GM13976 (cell line): ENCODE results near the gene URGCP.

Experiments
- DNase-seq: peaks from one replicate; pipeline ENCODE4 v3.0.0; 2012; ENCODE audit warnings: low spot score
- in situ Hi-C: fragments of 300-500 bp; cut with MboI; formaldehyde crosslinking; loops from one replicate; pipeline ENCODE4 v1.12.0; 2022; ENCODE audit warnings: low sequenced_read_pairs, mixed read lengths, inconsistent platforms; ENCODE audit not compliant: unreplicated experiment
- TF ChIP-seq, protein P1 (sequence below): IDR thresholded peaks from 2 replicates; pipeline ENCODE4 v1.5.1; 2012; ENCODE audit warnings: borderline replicate concordance, mild to moderate bottlenecking; ENCODE audit not compliant: insufficient read depth; ENCODE audit errors: extremely low read depth, missing control alignments, control extremely low read depth

Gene URGCP

DNA sequence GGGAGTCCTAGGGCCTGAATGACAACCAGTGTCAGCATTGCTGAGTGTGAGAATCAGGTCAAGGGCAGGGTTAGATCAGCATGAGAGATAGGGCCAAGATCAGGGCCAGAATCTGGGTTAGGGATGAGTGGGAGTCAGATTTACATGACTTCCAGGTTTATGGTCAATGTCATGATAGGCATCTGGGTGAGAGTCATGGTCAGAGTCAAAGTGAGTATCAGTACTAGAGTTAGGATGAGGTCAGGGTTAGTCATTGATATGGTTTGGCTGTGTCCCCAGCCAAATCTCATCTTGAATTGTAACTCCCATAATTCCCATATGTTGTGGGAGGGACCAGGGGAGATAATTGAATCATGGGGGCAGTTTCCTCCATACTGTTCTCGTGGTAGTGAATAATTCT lies 49.4 kb downstream of the URGCP start:
- in situ Hi-C loops = no loop called here
- no peak for DNase-seq
- TF ChIP-seq, protein P1, sequence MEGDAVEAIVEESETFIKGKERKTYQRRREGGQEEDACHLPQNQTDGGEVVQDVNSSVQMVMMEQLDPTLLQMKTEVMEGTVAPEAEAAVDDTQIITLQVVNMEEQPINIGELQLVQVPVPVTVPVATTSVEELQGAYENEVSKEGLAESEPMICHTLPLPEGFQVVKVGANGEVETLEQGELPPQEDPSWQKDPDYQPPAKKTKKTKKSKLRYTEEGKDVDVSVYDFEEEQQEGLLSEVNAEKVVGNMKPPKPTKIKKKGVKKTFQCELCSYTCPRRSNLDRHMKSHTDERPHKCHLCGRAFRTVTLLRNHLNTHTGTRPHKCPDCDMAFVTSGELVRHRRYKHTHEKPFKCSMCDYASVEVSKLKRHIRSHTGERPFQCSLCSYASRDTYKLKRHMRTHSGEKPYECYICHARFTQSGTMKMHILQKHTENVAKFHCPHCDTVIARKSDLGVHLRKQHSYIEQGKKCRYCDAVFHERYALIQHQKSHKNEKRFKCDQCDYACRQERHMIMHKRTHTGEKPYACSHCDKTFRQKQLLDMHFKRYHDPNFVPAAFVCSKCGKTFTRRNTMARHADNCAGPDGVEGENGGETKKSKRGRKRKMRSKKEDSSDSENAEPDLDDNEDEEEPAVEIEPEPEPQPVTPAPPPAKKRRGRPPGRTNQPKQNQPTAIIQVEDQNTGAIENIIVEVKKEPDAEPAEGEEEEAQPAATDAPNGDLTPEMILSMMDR = no peak

- TF ChIP-seq, protein P1 = no peak
- in situ Hi-C loops = no loop called here
Observed at GRCh38 chr7:43856316-43856715, 50.1 kb downstream of the URGCP start.

GRCh38 chr7:43855176-43855575 lies 51.2 kb downstream of the URGCP start:
- no peak for DNase-seq
- in situ Hi-C loops = no loop called here
- TF ChIP-seq, protein P1 = no peak

More at GRCh38 chr7:43856316-43856715, 50.1 kb downstream of the URGCP start:
- DNase-seq = no peak

GRCh38 chr7:43851805-43852204 lies 54.6 kb downstream of the URGCP start:
- DNase-seq = no peak
- in situ Hi-C loops = no loop called here
- TF ChIP-seq, protein P1 = no peak

- in situ Hi-C loops = no loop called here
- TF ChIP-seq, protein P1 = no peak
- no peak for DNase-seq
Observed at GRCh38 chr7:43850348-43851116, 55.9 kb downstream of the URGCP start.

DNA sequence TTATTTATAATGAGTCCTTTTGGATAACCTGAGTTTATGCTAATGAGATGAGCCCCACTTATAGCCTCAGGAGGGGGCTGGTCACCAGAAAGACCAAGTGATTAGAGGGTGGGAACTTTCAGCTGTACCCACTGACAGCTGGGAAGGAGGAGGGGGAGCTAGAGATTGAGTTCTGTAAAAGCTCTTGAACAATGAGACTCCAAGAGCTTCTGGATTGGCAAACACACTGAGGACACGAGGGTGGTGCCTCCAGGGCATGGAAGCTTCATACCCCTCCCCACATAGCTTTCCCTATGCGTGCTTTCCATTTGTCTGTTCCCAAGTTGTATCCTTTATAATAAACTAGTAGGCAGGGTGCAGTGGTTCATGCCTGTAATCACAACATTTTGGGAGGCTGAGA lies 57.3 kb downstream of the URGCP start:
- in situ Hi-C loops = loop anchor here (25.0 kb wide), 1 partner anchor 912 kb away; the partner anchor contains the start of genes MRPL32 and PSMA2
- no peak for DNase-seq
- TF ChIP-seq, protein P1 = no peak
